HepG2 (cell line): ENCODE data around the gene MAD2L2. TPM values are rescaled to one million over a fixed set of nuclear protein-coding genes. Genes with fewer than 3 reads are reported as not detected.

Experiments used
- ATAC-seq: fragments of 200-7000 bp; cut with Tn5 transposase; 3 replicates; pipeline ENCODE4 v1.9.1; 2020; ENCODE audit warnings: mild to moderate bottlenecking, moderate library complexity
- BruUV-seq: library from RNA; stranded (reverse); fragments of 400-500 nt; replicated peaks from 2 replicates; lab custom pipeline; 2021; lab: Mats Ljungman, UMichigan
- CTCF ChIA-PET: fragments of 300-600 bp; formaldehyde crosslinking; extraction: SDS; loops from one replicate; lab custom pipeline; 2021; ENCODE audit warnings: low total read pairs, inconsistent platforms, low intra/inter-chr PET ratio; lab: Yijun Ruan, JAX
- POLR2A ChIA-PET: fragments of 350-600 bp; sonication (Branson Sonifier 250); formaldehyde crosslinking; loops from one replicate; lab custom pipeline; 2020; ENCODE audit warnings: antibody characterized with exemption, inconsistent platforms; lab: Yijun Ruan, JAX
- DNase-seq: peaks from one replicate; pipeline ENCODE4 v3.0.0-alpha.2; 2015; ENCODE audit warnings: low spot score
- FAIRE-seq: peaks from 3 replicates; lab custom pipeline; 2011; peaks lifted over from hg19 to GRCh38; lab: Jason Lieb, UNC
- H2AFZ ChIP-seq: one replicate; pipeline ENCODE4 v1.6.1; 2011; ENCODE audit warnings: low read length, inconsistent platforms
- H3K27ac ChIP-seq: fragments of 300-600 bp; 3 replicates; pipeline ENCODE4 v1.8.0; 2011; ENCODE audit warnings: mixed run types, mild to moderate bottlenecking, mixed read lengths, low read length, inconsistent platforms; ENCODE audit not compliant: insufficient read depth; ENCODE audit errors: extremely low read length
- H3K27me3 ChIP-seq, 2 experiments: fragments of 200-600 bp in 1 of 2; 2 replicates in 1 of 2; 3 replicates in 1 of 2; pipeline versions ENCODE4 v1.6.0 to v1.8.0; 2011; ENCODE audit warnings: low read length in 2 of 2, mild to moderate bottlenecking in 2 of 2, moderate library complexity in 2 of 2, inconsistent platforms in 1 of 2; ENCODE audit not compliant: insufficient read depth in 2 of 2, control insufficient read depth in 1 of 2
- H3K36me3 ChIP-seq, 2 experiments: fragments of 200-600 bp in 1 of 2; replicated peaks in 1 of 2; 2 replicates in 1 of 2; 3 replicates in 1 of 2; pipeline versions ENCODE4 v1.5.1 to v1.8.0; 2011; ENCODE audit warnings: low read length in 2 of 2, inconsistent platforms in 1 of 2; ENCODE audit not compliant: insufficient read depth in 2 of 2, control insufficient read depth in 1 of 2
- H3K4me1 ChIP-seq: 2 replicates; pipeline ENCODE4 v1.5.1; 2012; ENCODE audit warnings: low read length, inconsistent platforms; ENCODE audit not compliant: insufficient read depth
- H3K4me2 ChIP-seq: 2 replicates; pipeline ENCODE4 v1.6.0; 2011; ENCODE audit warnings: low read depth, low read length, inconsistent platforms
- H3K4me3 ChIP-seq, 3 experiments: fragments of 200-600 bp in 1 of 3; sonication (generic), shearing (Covaris generic) in 1 of 3; replicated peaks in 1 of 3; 2 replicates each; pipeline ENCODE4 v1.5.1; 2011 to 2016; ENCODE audit warnings: low read length in 3 of 3, inconsistent platforms in 2 of 3, low read depth in 2 of 3, mild to moderate bottlenecking in 2 of 3, control low read depth in 1 of 3, mixed read lengths in 1 of 3; ENCODE audit not compliant: insufficient read depth in 1 of 3
- H3K79me2 ChIP-seq: one replicate; pipeline ENCODE4 v1.6.1; 2011; ENCODE audit warnings: low read length, inconsistent platforms; ENCODE audit not compliant: insufficient read depth
- H3K9ac ChIP-seq: 2 replicates; pipeline ENCODE4 v1.6.0; 2011; ENCODE audit warnings: mild to moderate bottlenecking, low read depth, low read length, inconsistent platforms; ENCODE audit not compliant: insufficient read depth
- H3K9me3 ChIP-seq: 2 replicates; pipeline ENCODE4 v1.5.1; 2012; ENCODE audit warnings: mild to moderate bottlenecking, low read length
- H4K20me1 ChIP-seq: 2 replicates; pipeline ENCODE4 v1.6.0; 2011; ENCODE audit warnings: inconsistent platforms, mild to moderate bottlenecking, low read length, moderate library complexity; ENCODE audit not compliant: insufficient read depth
- DMAP1 ChIP-seq: IDR thresholded peaks from 2 replicates; pipeline ENCODE4 v1.6.1; 2016
- GABPA ChIP-seq, 2 experiments: IDR thresholded peaks; 2 replicates each; pipeline ENCODE4 v1.6.1; 2011 to 2016; ENCODE audit warnings: low read depth in 2 of 2, low read length in 1 of 2, missing biosample characterization in 1 of 2, missing genetic modification characterization in 1 of 2
- HDAC1 ChIP-seq: sonication (generic); formaldehyde crosslinking; IDR thresholded peaks from 2 replicates; pipeline ENCODE4 v1.5.1; 2020; ENCODE audit warnings: mild to moderate bottlenecking, missing genetic modification reagents
- HNF1A ChIP-seq, 2 experiments: sonication (generic) in 1 of 2; formaldehyde crosslinking in 1 of 2; IDR thresholded peaks; 2 replicates each; pipeline versions ENCODE4 v1.4.0 to v1.6.1; 2016 to 2020; ENCODE audit warnings: borderline replicate concordance in 1 of 2, low read depth in 1 of 2, mild to moderate bottlenecking in 1 of 2, missing genetic modification reagents in 1 of 2
- KAT7 ChIP-seq: IDR thresholded peaks from 2 replicates; pipeline ENCODE4 v1.6.1; 2018; ENCODE audit warnings: borderline replicate concordance, missing compliant biosample characterization
- KDM5B ChIP-seq: sonication (generic); formaldehyde crosslinking; IDR thresholded peaks from 2 replicates; pipeline ENCODE4 v1.4.0; 2020; ENCODE audit warnings: missing genetic modification reagents, mild to moderate bottlenecking, borderline replicate concordance
- MAX ChIP-seq: IDR thresholded peaks from 2 replicates; pipeline ENCODE4 v1.6.1; 2012; ENCODE audit warnings: inconsistent platforms
- NAIF1 ChIP-seq: sonication (generic); formaldehyde crosslinking; IDR thresholded peaks from 2 replicates; pipeline ENCODE4 v1.5.0; 2020; ENCODE audit warnings: mild to moderate bottlenecking, missing genetic modification reagents, borderline replicate concordance
- SIN3B ChIP-seq: fragments of 150-350 bp; IDR thresholded peaks from 2 replicates; pipeline ENCODE4 v1.6.1; 2014; ENCODE audit warnings: low read length
- SOX6 ChIP-seq, 2 experiments: fragments of 450-650 bp in 1 of 2; sonication (generic) in 1 of 2; formaldehyde crosslinking in 1 of 2; IDR thresholded peaks; 2 replicates each; pipeline versions ENCODE4 v1.4.0 to v1.6.1; 2017 to 2020; ENCODE audit warnings: antibody characterized with exemption in 1 of 2, mild to moderate bottlenecking in 1 of 2, missing genetic modification reagents in 1 of 2
- TRIM22 ChIP-seq: fragments of 450-650 bp; IDR thresholded peaks from 2 replicates; pipeline ENCODE4 v1.6.1; 2017
- ZBTB26 ChIP-seq: IDR thresholded peaks from 2 replicates; pipeline ENCODE4 v1.6.1; 2016; ENCODE audit warnings: missing compliant biosample characterization, missing genetic modification reagents, borderline replicate concordance
- ZNF496 ChIP-seq: sonication (generic); formaldehyde crosslinking; IDR thresholded peaks from 2 replicates; pipeline ENCODE4 v1.8.1; 2023; ENCODE audit warnings: mild to moderate bottlenecking, moderate library complexity, missing genetic modification reagents; ENCODE audit not compliant: insufficient replicate concordance
- WGBS: methylation state at CpG from one replicate; pipeline ENCODE4 v1.1.6; 2017; ENCODE audit warnings: low lambda C conversion rate; 5-methylcytosine and 5-hydroxymethylcytosine counted together
- in situ Hi-C: cut with HindIII; loops from 2 replicates; pipeline ENCODE4 v1.10.0; 2017; ENCODE audit warnings: low pct_unique_long_range_greater_than_20kb; ENCODE audit not compliant: extremely low pct_ligation_motif_present
- intact Hi-C: fragments of 100-400 bp; cut with micrococcal nuclease; formaldehyde crosslinking; loops from one replicate; pipeline ENCODE4 v1.10.0; 2022; ENCODE audit not compliant: unreplicated experiment
- polyA plus RNA-seq, 8 experiments: library from polyadenylated mRNA; depleted of rRNA in 3 of 8; stranded (reverse) in 7 of 8; unstranded in 1 of 8; fragments of >200 nt; fragmentation: Illumina TruSeq in 4 of 8; extraction: Trizol in 4 of 8; gene quantifications; 2 replicates each; pipeline versions ENCODE4 v1.2.1 to v1.2.3, GENCODE V29; 2011 to 2016; ENCODE audit warnings: low read depth in 4 of 8, missing spikeins in 1 of 8, mixed read lengths in 1 of 8; ENCODE audit not compliant: insufficient read depth in 1 of 8
- total RNA-seq, 5 experiments: library from RNA; depleted of rRNA; stranded (reverse); fragments of >200 nt; fragmentation: Illumina TruSeq; extraction: Trizol; gene quantifications; 2 replicates each; pipeline ENCODE4 v1.2.3, GENCODE V29; 2016; ENCODE audit warnings: low read depth in 1 of 5

MAD2L2 gene
- total and polyA plus RNA-seq, 2 of the 13 experiments (the other 11 are each of a cell fraction or from before 2014, with no cell fraction given), result 51.8 to 53.8 TPM

- TF ChIP-seq ZBTB26 (CRISPR knock-in tag) (peak; percentile 27; the same call in 1 of the 2 replicates), KDM5B (peak; percentile 69), GABPA (IDR thresholded peaks at IDR 0.05; ENCODE audit: low read depth, low read length) (no peak), GABPA (CRISPR knock-in tag; IDR thresholded peaks at IDR 0.05; ENCODE audit: low read depth) (no peak), DMAP1 (CRISPR knock-in tag) (0 out of 2 replicates have a peak, but pooled peaks have one; percentile 35)
These were observed 478 bp downstream of the MAD2L2 start (continued) for GRCh38 chr1:11680270-11681070.

- Histone ChIP-seq H4K20me1 (no peaks in the 10 kb centered on the region), H2AFZ (no peak overlapping the region), H3K79me2 (no peaks in the 10 kb centered on the region), H3K4me3 (no peak overlapping the region), H3K27ac (no peak overlapping the region), H3K4me1 (peaks cover 23% of the 10 kb centered on the region)
- CTCF ChIA-PET, result no interaction called here
- no TSS peak for BruUV-seq
- intact Hi-C loops, result no loop called here
- no peak for FAIRE-seq
- WGBS, result 98% methylated on average over 2 of the region's 2 CpGs
- no peak for ATAC-seq
- DNase-seq, result no peak
- TF ChIP-seq MAX, result no peak
- TF ChIP-seq NAIF1 (CRISPR knock-in tag), result no peak
- TF ChIP-seq HDAC1 (CRISPR knock-in tag), result no peak
- no peak for TF ChIP-seq ZNF496 (CRISPR knock-in tag)
- no peak for TF ChIP-seq KAT7 (CRISPR knock-in tag)
- TF ChIP-seq SOX6 (IDR thresholded peaks at IDR 0.05), result no peak
- TF ChIP-seq SOX6 (CRISPR knock-in tag; IDR thresholded peaks at IDR 0.05), result no peak
- TF ChIP-seq SIN3B, result no peak
- TF ChIP-seq TRIM22, result no peak
- no peak for TF ChIP-seq HNF1A (IDR thresholded peaks at IDR 0.05; ENCODE audit: low read depth)
- TF ChIP-seq HNF1A (CRISPR knock-in tag; IDR thresholded peaks at IDR 0.05; ENCODE audit: borderline replicate concordance), result no peak
- TF ChIP-seq, all 625 proteins: peak for 0
- POLR2A ChIA-PET, result no interaction called here
- Histone ChIP-seq H3K36me3 (peaks cover 10 to 34% of the 10 kb centered on the region in 2 experiments), H3K9ac (no peak overlapping the region), H3K9me3 (no peaks in the 10 kb centered on the region), H3K27me3 (peaks cover 0 to 19% of the 10 kb centered on the region in 2 experiments; a peak in 3 of 5 replicates), H3K4me2 (no peak overlapping the region)
- in situ Hi-C loops, result no loop called here
These were observed 2.5 kb downstream of the MAD2L2 start for GRCh38 chr1:11678442-11678841.
